ENCODE results near the gene SESN3.
A peak's percentile ranks its signal among the peaks of the same experiment; 100 is the strongest.

SESN3 gene

GRCh38 chr11:95254131-95254704, 23.2 kb upstream of the SESN3 start (continued):
- TF ChIP-seq ZBTB8A (tag by site-specific recombination; IDR thresholded peaks at IDR 0.05) (no peak), SALL2 (tag by site-specific recombination; IDR thresholded peaks at IDR 0.05; ENCODE audit: borderline replicate concordance) (no peak), ZNF114 (tag by site-specific recombination; IDR thresholded peaks at IDR 0.05) (no peak), ZNF692 (tag by site-specific recombination; IDR thresholded peaks at IDR 0.05) (no peak), ZBTB44 (tag by site-specific recombination; IDR thresholded peaks at IDR 0.05) (peak; percentile 85), ZNF354C (tag by site-specific recombination; IDR thresholded peaks at IDR 0.05; ENCODE audit: borderline replicate concordance, low read depth) (no peak), ZBTB6 (tag by site-specific recombination; IDR thresholded peaks at IDR 0.05) (no peak), PRDM10 (tag by site-specific recombination; IDR thresholded peaks at IDR 0.05) (peak; percentile 69; the same call in 1 of the 2 replicates), ZNF518A (tag by site-specific recombination; conservative IDR thresholded peaks at IDR 0.05; ENCODE audit: low read depth) (no peak), HOXD13 (CRISPR knock-in tag; IDR thresholded peaks at IDR 0.05; ENCODE audit: borderline replicate concordance) (no peak), ZNF311 (tag by site-specific recombination; IDR thresholded peaks at IDR 0.05; ENCODE audit: borderline replicate concordance) (no peak), ZNF670 (tag by site-specific recombination; IDR thresholded peaks at IDR 0.05; ENCODE audit: low read depth) (no peak), ZNF366 (tag by site-specific recombination; conservative IDR thresholded peaks at IDR 0.05) (no peak), ZNF37A (tag by site-specific recombination; IDR thresholded peaks at IDR 0.05) (no peak), REST (tag by site-specific recombination; IDR thresholded peaks at IDR 0.05) (no peak), ZNF785 (tag by site-specific recombination; IDR thresholded peaks at IDR 0.05) (no peak), ZNF416 (tag by site-specific recombination; IDR thresholded peaks at IDR 0.05) (no peak), SP7 (tag by site-specific recombination; IDR thresholded peaks at IDR 0.05) (0 out of 2 replicates have a peak, but pooled peaks have one; percentile 10), MZF1 (tag by site-specific recombination; IDR thresholded peaks at IDR 0.05; ENCODE audit: borderline replicate concordance) (no peak), ZNF146 (tag by site-specific recombination; IDR thresholded peaks at IDR 0.05) (no peak), ZSCAN18 (tag by site-specific recombination; IDR thresholded peaks at IDR 0.05) (no peak)

All from HEK293 (cell line).